Measurements from ENCODE around the gene BNC2. TPM values are rescaled to one million over a fixed set of nuclear protein-coding genes. Genes with fewer than 3 reads are reported as not detected.

The BNC2 gene
- total and polyA plus RNA-seq, 2 of the 13 experiments (the other 11 are each of a cell fraction or from before 2014, with no cell fraction given) = not detected

DNA sequence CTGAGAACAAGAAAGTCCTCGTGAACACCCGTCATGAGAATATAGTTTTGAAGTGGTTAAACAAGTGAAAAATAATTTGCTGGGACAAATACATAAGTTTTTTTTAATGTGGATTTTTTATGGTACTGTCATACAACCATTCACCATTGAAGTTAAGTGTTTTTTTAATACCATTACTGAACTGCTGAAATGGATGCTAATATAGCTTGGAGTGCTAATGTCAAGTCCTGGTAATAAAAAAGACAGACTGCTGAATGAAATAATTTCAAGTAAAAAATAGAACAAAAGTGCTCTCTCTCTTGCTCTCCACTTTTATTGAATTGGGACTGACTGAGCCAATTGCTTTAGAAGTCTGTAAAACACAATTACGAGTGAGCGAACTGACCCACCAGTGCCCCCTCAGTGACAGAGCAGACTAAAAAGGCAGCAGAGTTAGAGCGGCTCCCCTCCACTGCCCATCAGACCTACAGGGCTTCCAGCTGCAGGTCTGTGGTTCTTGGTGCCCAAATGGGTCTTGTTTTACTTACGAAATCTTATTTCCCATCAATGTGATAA, 442.5 kb downstream of the BNC2 start:
- POLR2A ChIA-PET = no interaction called here
- Histone ChIP-seq H3K9ac (ENCODE audit: insufficient read depth, low read depth, low read length) (no peak overlapping the region), H3K27ac (ENCODE audit: extremely low read length, insufficient read depth, low read length) (no peak overlapping the region), H2AFZ (ENCODE audit: low read length) (no peak overlapping the region), H3K4me1 (ENCODE audit: insufficient read depth, low read length) (no peaks in the 10 kb centered on the region), H3K4me2 (ENCODE audit: low read depth, low read length) (no peak overlapping the region), H3K4me3 (replicated peaks in 1 of 3; ENCODE audit: insufficient read depth in 1 of 3, low read depth in 2 of 3, low read length in 3 of 3) (no peak overlapping the region), H3K9me3 (ENCODE audit: low read length) (no peaks in the 10 kb centered on the region), H3K27me3 (ENCODE audit: control insufficient read depth in 1 of 2, insufficient read depth in 2 of 2, low read length in 2 of 2) (no peaks in the 10 kb centered on the region), H4K20me1 (ENCODE audit: insufficient read depth, low read length) (no peaks in the 10 kb centered on the region), H3K79me2 (ENCODE audit: insufficient read depth, low read length) (no peaks in the 10 kb centered on the region), H3K36me3 (replicated peaks in 1 of 2; ENCODE audit: control insufficient read depth in 1 of 2, insufficient read depth in 2 of 2, low read length in 2 of 2) (no peaks in the 10 kb centered on the region)
- FAIRE-seq = no peak
- BruUV-seq (replicated peaks) = no TSS peak
- ATAC-seq = no peak
- 18% methylated on average over 6 of the region's 6 CpGs for WGBS (ENCODE audit: low lambda C conversion rate)
- DNase-seq (ENCODE audit: low spot score) = no peak
- intact Hi-C loops (cut with micrococcal nuclease; ENCODE audit: unreplicated experiment) = no loop called here
- in situ Hi-C loops (cut with HindIII; ENCODE audit: extremely low pct_ligation_motif_present, low pct_unique_long_range_greater_than_20kb) = no loop called here
- CTCF ChIA-PET (ENCODE audit: low intra/inter-chr PET ratio, low total read pairs) = no interaction called here
- TF ChIP-seq EP300 (IDR thresholded peaks at IDR 0.05; ENCODE audit: low read depth in 2 of 2, low read length in 2 of 2) (no peak), EP300 (CRISPR knock-in tag; IDR thresholded peaks at IDR 0.05; ENCODE audit: borderline replicate concordance) (no peak), ZSCAN30 (CRISPR knock-in tag; IDR thresholded peaks at IDR 0.05) (no peak), NCOA1 (CRISPR knock-in tag; IDR thresholded peaks at IDR 0.05) (no peak), ZNF713 (CRISPR knock-in tag; IDR thresholded peaks at IDR 0.05) (no peak), ZNF562 (CRISPR knock-in tag; IDR thresholded peaks at IDR 0.05; ENCODE audit: borderline replicate concordance) (no peak), TMF1 (CRISPR knock-in tag; IDR thresholded peaks at IDR 0.05; ENCODE audit: low read depth) (no peak), KLF9 (CRISPR knock-in tag; IDR thresholded peaks at IDR 0.05; ENCODE audit: low read depth) (no peak), HOMEZ (CRISPR knock-in tag; IDR thresholded peaks at IDR 0.05; ENCODE audit: low read depth) (no peak), ISL2 (CRISPR knock-in tag; IDR thresholded peaks at IDR 0.05) (no peak), FOXA1 (IDR thresholded peaks at IDR 0.05) (no peak), FOXA1 (CRISPR knock-in tag; IDR thresholded peaks at IDR 0.05) (no peak), CC2D1A (CRISPR knock-in tag; IDR thresholded peaks at IDR 0.05) (no peak), ATF7-NPFF (CRISPR knock-in tag; IDR thresholded peaks at IDR 0.05; ENCODE audit: low read depth) (no peak), ZNF710 (CRISPR knock-in tag; IDR thresholded peaks at IDR 0.05; ENCODE audit: borderline replicate concordance) (no peak)
